AG04450 (cell line): ENCODE data around the gene GNAL. TPM values are rescaled to one million over a fixed set of nuclear protein-coding genes. Genes with fewer than 3 reads are reported as not detected.
"Not testable (repeated sequence)": the region's sequence is repeated elsewhere in the genome, so short reads cannot be mapped to it uniquely, and the experiment has no call there.

Experiments used
- CTCF ChIA-PET: fragments of 300-600, 350-600 bp; formaldehyde crosslinking; extraction: SDS; loops from one replicate; lab custom pipeline; 2022; ENCODE audit warnings: antibody characterized with exemption, inconsistent platforms; lab: Charles Lee
- POLR2A ChIA-PET: fragments of 350-600 bp; formaldehyde crosslinking; extraction: SDS; loops from one replicate; lab custom pipeline; 2021; ENCODE audit warnings: antibody characterized with exemption, inconsistent platforms; lab: Yijun Ruan, JAX
- DNase-seq: peaks from one replicate; pipeline ENCODE4 v3.0.0-alpha.2; 2011; ENCODE audit warnings: low read depth, low spot score
- H3K27ac ChIP-seq: one replicate; pipeline ENCODE4 v1.5.1; 2012; ENCODE audit warnings: low read depth, low read length, control low read depth
- H3K27me3 ChIP-seq: one replicate; pipeline ENCODE4 v1.6.0; 2012; ENCODE audit warnings: low read length; ENCODE audit not compliant: control insufficient read depth, insufficient read depth
- H3K4me3 ChIP-seq: 2 replicates; pipeline ENCODE4 v1.5.1; 2011; ENCODE audit warnings: mild to moderate bottlenecking, low read depth, low read length, control low read depth
- H3K9me3 ChIP-seq: 2 replicates; pipeline ENCODE4 v1.5.1; 2012; ENCODE audit warnings: low read length; ENCODE audit not compliant: control insufficient read depth, insufficient read depth
- polyA minus RNA-seq: library from RNA; depleted of rRNA, polyadenylated mRNA; stranded (reverse); fragments of >200 nt; gene quantifications from 2 replicates; pipeline ENCODE4 v1.2.3, GENCODE V29; 2011; rRNA and poly(A)+ RNA removed
- polyA plus RNA-seq: library from polyadenylated mRNA; depleted of rRNA; stranded (reverse); fragments of >200 nt; gene quantifications from 2 replicates; pipeline ENCODE4 v1.2.3, GENCODE V29; 2011; rRNA removed
- TF ChIP-seq, protein P1 (sequence below): IDR thresholded peaks from 2 replicates; pipeline ENCODE4 v1.5.1; 2011; ENCODE audit warnings: low read depth, low read length, control low read depth, inconsistent platforms

GNAL gene
- polyA plus RNA-seq (0.46 and 0.51 TPM in 2 replicates), polyA minus RNA-seq (1.2 and 1.8 TPM in 2 replicates)

GRCh38 chr18:11688972-11689668, at the start of gene GNAL:
Gene GNAL, plus strand, starts transcription at chr18:11689264. Its CDS starts 300 bp downstream, at chr18:11689564.
- DNase-seq, result peak; percentile 67
- TF ChIP-seq, protein P1, sequence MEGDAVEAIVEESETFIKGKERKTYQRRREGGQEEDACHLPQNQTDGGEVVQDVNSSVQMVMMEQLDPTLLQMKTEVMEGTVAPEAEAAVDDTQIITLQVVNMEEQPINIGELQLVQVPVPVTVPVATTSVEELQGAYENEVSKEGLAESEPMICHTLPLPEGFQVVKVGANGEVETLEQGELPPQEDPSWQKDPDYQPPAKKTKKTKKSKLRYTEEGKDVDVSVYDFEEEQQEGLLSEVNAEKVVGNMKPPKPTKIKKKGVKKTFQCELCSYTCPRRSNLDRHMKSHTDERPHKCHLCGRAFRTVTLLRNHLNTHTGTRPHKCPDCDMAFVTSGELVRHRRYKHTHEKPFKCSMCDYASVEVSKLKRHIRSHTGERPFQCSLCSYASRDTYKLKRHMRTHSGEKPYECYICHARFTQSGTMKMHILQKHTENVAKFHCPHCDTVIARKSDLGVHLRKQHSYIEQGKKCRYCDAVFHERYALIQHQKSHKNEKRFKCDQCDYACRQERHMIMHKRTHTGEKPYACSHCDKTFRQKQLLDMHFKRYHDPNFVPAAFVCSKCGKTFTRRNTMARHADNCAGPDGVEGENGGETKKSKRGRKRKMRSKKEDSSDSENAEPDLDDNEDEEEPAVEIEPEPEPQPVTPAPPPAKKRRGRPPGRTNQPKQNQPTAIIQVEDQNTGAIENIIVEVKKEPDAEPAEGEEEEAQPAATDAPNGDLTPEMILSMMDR, result no peak
- H3K4me3 ChIP-seq, result peak within 1 kb of the TSS; percentile 58
- no peak within 1 kb of the TSS for H3K27ac ChIP-seq
- POLR2A ChIA-PET, result no interaction called here
- H3K27me3 ChIP-seq, result peaks cover 10% of the 10 kb centered on the region
- CTCF ChIA-PET, result interaction anchor here (0.5 to 2.0 kb wide), 2 partner anchors 34 to 250 kb away, joined by 6 to 8 read pairs; no protein-coding TSS in a partner anchor
- H3K9me3 ChIP-seq, result no peaks in the 10 kb centered on the region

DNA sequence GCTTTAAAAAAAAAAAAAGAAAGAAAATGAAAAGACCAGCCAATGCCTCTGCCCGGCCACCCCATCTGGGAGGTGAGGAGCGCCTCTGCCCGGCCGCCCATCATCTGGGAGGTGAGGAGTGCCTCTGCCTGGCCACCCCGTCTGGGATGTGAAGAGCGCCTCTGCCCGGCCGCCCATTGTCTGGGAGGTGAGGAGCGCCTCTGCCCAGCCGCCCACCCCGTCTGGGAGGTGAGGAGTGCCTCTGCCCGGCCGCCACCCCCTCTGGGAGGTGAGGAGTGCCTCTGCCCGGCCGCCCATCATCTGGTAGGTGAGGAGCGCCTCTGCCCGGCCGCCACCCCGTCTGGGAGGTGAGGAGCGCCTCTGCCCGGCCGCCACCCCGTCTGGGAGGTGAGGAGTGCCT, 41.8 kb upstream of the GNAL start:
- H3K27me3 ChIP-seq, POLR2A ChIA-PET, DNase-seq, H3K4me3 ChIP-seq, H3K27ac ChIP-seq, H3K9me3 ChIP-seq: not testable (repeated sequence)
- CTCF ChIA-PET, result interaction anchor here (0.6 kb wide), 1 partner anchor 504 kb away, joined by 3 read pairs; no protein-coding TSS in a partner anchor

GRCh38 chr18:11647804-11648203, 41.3 kb upstream of the GNAL start:
- CTCF ChIA-PET, POLR2A ChIA-PET, H3K4me3 ChIP-seq, H3K9me3 ChIP-seq, DNase-seq, H3K27me3 ChIP-seq, H3K27ac ChIP-seq: not testable (repeated sequence)

GRCh38 chr18:11649839-11650238, 39.2 kb upstream of the GNAL start:
- DNase-seq, result no peak
- Histone ChIP-seq H3K4me3 (no peak overlapping the region), H3K9me3 (peaks cover 10% of the 10 kb centered on the region; the same call in 1 of the 2 replicates), H3K27ac (no peak overlapping the region), H3K27me3 (peaks cover 6% of the 10 kb centered on the region)
- ChIA-PET CTCF (no interaction called here), POLR2A (no interaction called here)
- TF ChIP-seq, protein P1, result no peak

- no peak for DNase-seq
- H3K4me3 ChIP-seq, result no peak overlapping the region
- POLR2A ChIA-PET, result no interaction called here
- peaks cover 10% of the 10 kb centered on the region; the same call in 1 of the 2 replicates for H3K9me3 ChIP-seq
- peaks cover 6% of the 10 kb centered on the region for H3K27me3 ChIP-seq
- CTCF ChIA-PET, result interaction anchor here (1.0 kb wide), 1 partner anchor 81 kb away, joined by 4 read pairs; no protein-coding TSS in a partner anchor
- TF ChIP-seq, protein P1, result no peak
- no peak overlapping the region for H3K27ac ChIP-seq
These were observed 37.2 kb upstream of the GNAL start for GRCh38 chr18:11651899-11652298.

- DNase-seq, result no peak
- TF ChIP-seq, protein P1, result no peak
- H3K9me3 ChIP-seq, result no peaks in the 10 kb centered on the region
- POLR2A ChIA-PET, result no interaction called here
- peaks cover 6% of the 10 kb centered on the region for H3K27me3 ChIP-seq
- no peak overlapping the region for H3K4me3 ChIP-seq
- no peak overlapping the region for H3K27ac ChIP-seq
- CTCF ChIA-PET, result interaction anchor here (2.4 kb wide), 1 partner anchor 36 kb away, joined by 8 read pairs; the partner anchor contains the start of gene GNAL
These were observed 35.5 kb upstream of the GNAL start for GRCh38 chr18:11653521-11653920.
